ENCODE results near the gene GRIN3A.

Gene GRIN3A

GRCh38 chr9:101706261-101706798, 32.1 kb downstream of the GRIN3A start:
- FAIRE-seq (no peak), DNase-seq (ENCODE audit: low spot score) (no peak)

GRCh38 chr9:101705135-101705661, 33.2 kb downstream of the GRIN3A start:
- FAIRE-seq = peak; percentile 32
- peak; percentile 75 for DNase-seq (ENCODE audit: low spot score)

GRCh38 chr9:101702257-101702656, 36.2 kb downstream of the GRIN3A start:
- FAIRE-seq = no peak
- no peak for DNase-seq (ENCODE audit: low spot score)

GRCh38 chr9:101693546-101694336, 44.7 kb downstream of the GRIN3A start:
- no peak for FAIRE-seq
- DNase-seq (ENCODE audit: low spot score) = no peak

GRCh38 chr9:101691657-101692056, 46.8 kb downstream of the GRIN3A start:
- DNase-seq (ENCODE audit: low spot score) (no peak), FAIRE-seq (no peak)

GRCh38 chr9:101689039-101689438, 49.4 kb downstream of the GRIN3A start:
- FAIRE-seq = no peak
- DNase-seq (ENCODE audit: low spot score) = no peak

- DNase-seq (ENCODE audit: low spot score) = no peak
- no peak for FAIRE-seq
Observed at GRCh38 chr9:101684665-101685064, 53.8 kb downstream of the GRIN3A start.

DNA sequence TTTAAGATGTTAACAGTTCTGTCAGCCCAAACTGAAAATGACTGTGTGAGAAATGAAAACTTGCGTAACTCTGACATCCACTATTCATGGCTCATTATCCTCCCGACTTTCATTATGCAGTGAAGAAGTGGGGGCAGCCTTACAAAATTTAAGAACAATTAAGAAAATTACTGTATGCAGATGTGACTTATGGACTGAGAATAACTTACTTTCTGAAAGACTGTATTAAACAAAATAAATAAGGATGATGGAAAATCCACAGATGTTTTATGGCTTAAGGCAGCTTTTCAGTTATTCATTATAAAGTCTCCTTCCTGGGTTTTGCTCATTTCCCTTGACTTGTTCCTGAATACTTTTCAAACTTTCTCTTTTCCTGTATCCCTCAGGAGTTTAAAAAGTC, 55.2 kb downstream of the GRIN3A start:
- DNase-seq (ENCODE audit: low spot score) (no peak), FAIRE-seq (no peak)

- FAIRE-seq (no peak), DNase-seq (ENCODE audit: low spot score) (no peak)
Observed at GRCh38 chr9:101677861-101678260, 60.6 kb downstream of the GRIN3A start.

- FAIRE-seq (no peak), DNase-seq (ENCODE audit: low spot score) (no peak)
Observed at GRCh38 chr9:101675341-101675740, 63.1 kb downstream of the GRIN3A start.

DNA sequence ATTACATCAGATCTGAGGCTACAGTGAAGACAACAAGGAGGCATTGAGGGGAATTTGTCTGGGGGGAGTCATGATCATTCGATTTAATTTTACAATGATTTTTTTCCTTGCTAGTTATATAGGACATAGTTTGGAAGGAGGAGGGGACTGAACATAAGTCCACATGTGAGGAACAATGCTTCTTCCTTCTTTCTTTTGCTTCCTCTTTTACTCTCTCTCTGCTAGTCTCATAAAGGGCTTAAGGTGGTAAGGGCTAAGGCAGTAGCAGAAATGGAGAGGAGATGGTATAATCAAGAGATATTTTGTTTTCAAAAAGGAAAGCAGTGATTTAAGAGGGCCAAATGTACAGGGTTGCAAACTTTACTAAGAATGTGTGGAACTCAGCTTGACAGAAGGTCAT, 64.3 kb downstream of the GRIN3A start:
- DNase-seq (ENCODE audit: low spot score) (no peak), FAIRE-seq (no peak)

DNA sequence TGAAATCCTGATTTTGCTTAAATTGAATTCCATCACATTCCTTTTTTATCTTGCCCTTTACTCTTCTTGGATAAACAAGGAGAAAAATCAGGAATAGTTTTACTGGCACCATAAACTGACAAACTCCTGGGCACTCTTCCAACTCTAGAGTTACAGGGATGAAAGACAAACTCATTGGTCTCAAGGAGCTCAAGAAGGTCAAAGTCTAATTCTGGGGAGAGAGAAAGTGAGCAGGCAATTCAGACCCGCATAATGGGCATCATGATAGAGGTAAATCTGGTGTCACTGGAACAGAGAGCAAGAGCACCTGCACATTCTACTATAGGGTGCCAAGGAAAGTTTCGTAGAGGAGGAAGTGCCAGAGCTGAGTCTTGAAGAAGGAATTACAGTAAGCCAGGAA, 64.8 kb downstream of the GRIN3A start:
- no peak for DNase-seq (ENCODE audit: low spot score)
- no peak for FAIRE-seq

- FAIRE-seq (no peak), DNase-seq (ENCODE audit: low spot score) (no peak)
Observed at GRCh38 chr9:101671567-101671966, 66.9 kb downstream of the GRIN3A start.

- no peak for FAIRE-seq
- DNase-seq (ENCODE audit: low spot score) = no peak
Observed at GRCh38 chr9:101668421-101668820, 70.0 kb downstream of the GRIN3A start.

- no peak for FAIRE-seq
Observed at GRCh38 chr9:101664453-101664852, 74.0 kb downstream of the GRIN3A start.

DNA sequence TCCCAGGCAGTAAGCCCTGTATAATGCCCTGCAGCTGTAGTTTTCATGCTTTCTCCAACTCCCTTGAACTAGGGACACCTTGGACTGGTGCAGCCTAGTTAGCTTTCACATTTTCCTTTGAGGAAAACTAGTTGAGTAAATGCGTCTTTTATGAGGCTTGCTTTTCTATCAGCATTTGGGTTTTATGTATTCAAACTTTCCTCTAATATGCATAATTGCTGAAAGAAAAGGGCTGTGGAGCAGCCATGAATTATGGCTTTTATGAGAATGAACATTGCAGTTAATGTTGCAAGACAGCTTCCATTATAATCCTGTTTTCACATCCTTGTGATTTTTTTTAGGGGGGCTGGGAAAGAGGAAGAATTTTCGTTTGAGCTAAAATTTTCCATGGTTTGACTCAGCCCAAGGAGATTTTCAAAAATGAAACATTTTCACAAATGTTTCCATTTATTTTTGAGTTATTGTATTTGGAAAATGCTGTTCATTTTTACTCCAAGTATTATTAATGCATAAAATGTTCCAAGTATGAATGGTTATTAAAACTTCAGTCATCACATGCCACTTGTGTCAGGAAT, 85.8 kb downstream of the GRIN3A start:
- no peak for DNase-seq (ENCODE audit: low spot score)
- no peak for FAIRE-seq

More at GRCh38 chr9:101664453-101664852, 74.0 kb downstream of the GRIN3A start:
- no peak for DNase-seq (ENCODE audit: low spot score)

DNA sequence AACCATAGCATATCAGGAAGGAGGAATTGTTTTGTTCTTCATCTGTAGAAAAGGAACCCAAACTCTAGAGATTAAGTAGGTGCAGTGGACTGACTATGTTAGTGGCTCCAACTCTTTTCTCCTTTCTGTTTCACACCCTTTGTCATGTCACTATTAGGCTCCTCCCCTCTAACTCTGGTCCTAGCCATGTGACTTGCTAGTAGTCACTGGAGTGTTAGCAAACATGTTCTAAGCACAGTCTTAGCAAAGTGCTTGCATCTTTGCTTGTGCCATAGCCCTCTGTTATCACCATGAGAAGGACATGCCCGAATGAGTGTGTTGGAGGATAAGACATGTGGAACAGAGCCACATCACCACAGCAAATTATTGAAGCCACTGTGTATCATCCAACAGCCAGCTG, 88.3 kb downstream of the GRIN3A start:
- FAIRE-seq = no peak
- DNase-seq (ENCODE audit: low spot score) = no peak

- no peak for DNase-seq (ENCODE audit: low spot score)
- no peak for FAIRE-seq
Observed at GRCh38 chr9:101648493-101648892, 90.0 kb downstream of the GRIN3A start.

DNA sequence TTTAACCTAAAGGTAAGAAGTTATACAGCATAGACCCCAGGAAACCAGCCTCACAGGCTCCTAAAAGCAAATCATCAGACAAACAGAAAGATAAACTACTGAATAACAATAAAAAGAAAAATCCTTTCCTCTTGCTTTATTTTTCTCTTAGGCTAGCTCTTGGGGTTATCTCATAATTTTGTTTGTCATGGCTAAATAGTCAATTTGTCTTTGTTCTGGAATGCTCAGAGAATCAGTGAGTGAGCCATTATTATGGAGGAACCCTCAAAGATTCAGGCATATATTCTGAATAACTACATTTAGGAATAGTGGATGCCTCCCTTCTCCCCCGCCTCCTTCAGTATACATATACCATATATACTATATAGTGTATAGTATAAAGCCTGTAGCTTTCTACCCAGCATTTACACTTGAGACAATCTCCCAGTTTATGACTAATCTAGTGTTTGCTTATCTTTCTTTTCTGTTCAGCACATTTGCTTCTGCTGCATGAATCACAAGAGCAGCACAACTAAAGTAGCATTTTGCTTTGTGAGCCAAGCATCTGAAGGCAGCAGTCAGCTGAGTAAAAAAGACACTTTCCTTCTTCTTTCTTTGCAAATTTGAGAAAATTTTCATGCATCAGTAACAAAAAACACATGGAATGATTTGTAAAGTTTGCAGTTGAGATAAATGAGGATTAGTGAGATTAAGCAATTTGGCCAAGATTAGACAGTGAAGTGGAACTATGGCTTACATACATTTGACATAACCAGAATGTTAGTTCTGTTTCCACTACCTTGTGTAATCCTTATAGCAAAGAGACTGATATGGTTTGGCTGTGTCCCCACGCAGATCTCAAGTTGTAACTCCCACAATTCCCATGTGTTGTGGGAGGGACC, 98.4 kb downstream of the GRIN3A start:
- no peak for FAIRE-seq
- no peak for DNase-seq (ENCODE audit: low spot score)

- DNase-seq (ENCODE audit: low spot score) (no peak), FAIRE-seq (no peak)
Observed at GRCh38 chr9:101639311-101639710, 99.1 kb downstream of the GRIN3A start.

DNA sequence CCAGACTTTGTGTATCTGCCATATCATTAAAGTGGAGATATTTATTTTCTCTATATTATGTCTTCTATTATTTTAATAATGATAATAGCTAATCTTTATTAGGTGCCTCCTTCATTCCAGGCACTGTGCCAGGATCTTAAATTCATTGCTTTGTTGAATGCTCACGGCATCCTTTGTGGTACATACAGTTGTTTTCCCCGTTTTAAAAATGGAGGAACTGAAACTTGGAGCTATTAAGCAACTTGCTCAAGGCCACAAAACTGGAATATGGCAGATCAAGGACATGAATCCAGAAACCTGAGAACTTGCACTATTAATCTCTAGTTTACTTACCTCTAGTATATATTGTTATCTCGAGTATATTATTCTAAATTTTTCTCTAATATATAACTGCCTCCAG, 102.2 kb downstream of the GRIN3A start:
- DNase-seq (ENCODE audit: low spot score) = no peak
- no peak for FAIRE-seq

DNA sequence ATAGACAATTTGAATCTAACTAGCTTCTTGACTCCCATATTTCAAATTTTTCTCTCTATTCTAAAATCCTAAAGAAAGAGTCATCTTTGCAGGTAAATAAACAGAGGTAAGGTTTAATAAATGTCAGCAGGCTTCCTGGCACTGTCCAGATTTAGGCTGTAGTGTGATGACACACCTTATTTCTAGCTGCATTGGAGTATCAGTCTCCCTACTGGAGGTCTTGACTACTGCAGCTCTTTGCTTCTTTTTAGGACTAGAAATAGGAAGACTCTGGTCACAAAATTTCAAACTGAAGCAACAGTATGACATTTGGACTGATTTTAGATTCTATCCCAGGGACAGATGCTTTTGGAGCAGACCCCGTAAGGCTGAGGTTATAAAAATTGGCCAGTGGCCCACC, 103.0 kb downstream of the GRIN3A start:
- FAIRE-seq (no peak), DNase-seq (ENCODE audit: low spot score) (no peak)
